Kidney epithelial cell (primary cell): ENCODE data around the gene ANKS1A. TPM values are rescaled to one million over a fixed set of nuclear protein-coding genes. Genes with fewer than 3 reads are reported as not detected.
A peak's percentile ranks its signal among the peaks of the same experiment; 100 is the strongest.
"Not testable (repeated sequence)": the region's sequence is repeated elsewhere in the genome, so short reads cannot be mapped to it uniquely, and the experiment has no call there.

ENCODE experiments used
- DNase-seq: peaks from one replicate; pipeline ENCODE4 v3.0.0-alpha.2; 2010; ENCODE audit warnings: low read depth
- H3K27me3 ChIP-seq: 2 replicates; pipeline ENCODE4 v1.6.0; 2011; ENCODE audit warnings: low read length; ENCODE audit not compliant: control insufficient read depth, insufficient read depth
- H3K36me3 ChIP-seq: 2 replicates; pipeline ENCODE4 v1.5.1; 2011; ENCODE audit warnings: low read length; ENCODE audit not compliant: control insufficient read depth, insufficient read depth
- H3K4me3 ChIP-seq: 2 replicates; pipeline ENCODE4 v1.5.1; 2011; ENCODE audit warnings: low read depth, mild to moderate bottlenecking, control low read depth, low read length
- CTCF ChIP-seq: IDR thresholded peaks from 2 replicates; pipeline ENCODE4 v1.5.1; 2011; ENCODE audit warnings: mild to moderate bottlenecking, moderate library complexity, low read length, control low read depth, inconsistent platforms; ENCODE audit not compliant: insufficient read depth, poor library complexity, severe bottlenecking
- total RNA-seq: library from RNA; depleted of rRNA; stranded (reverse); fragments of >200 nt; gene quantifications from 2 replicates; pipeline ENCODE4 v1.2.3, GENCODE V29; 2015

Gene ANKS1A
- total RNA-seq, 1 donor from 2014 or later, result 20.2 TPM

- TF ChIP-seq CTCF, result no peak
- H3K27me3 ChIP-seq, result no peaks in the 10 kb centered on the region
- DNase-seq, result peak; percentile 37
- H3K36me3 ChIP-seq, result no peaks in the 10 kb centered on the region
- no peak overlapping the region for H3K4me3 ChIP-seq
Observed at GRCh38 chr6:34926655-34927054, 37.6 kb downstream of the ANKS1A start.

GRCh38 chr6:34928220-34928619 is 39.2 kb downstream of the ANKS1A start:
- DNase-seq, result no peak
- Histone ChIP-seq H3K36me3 (no peaks in the 10 kb centered on the region), H3K27me3 (no peaks in the 10 kb centered on the region), H3K4me3 (no peak overlapping the region)
- TF ChIP-seq CTCF, result no peak

GRCh38 chr6:34928695-34929094 is 39.6 kb downstream of the ANKS1A start:
- no peak for TF ChIP-seq CTCF
- Histone ChIP-seq H3K4me3 (no peak overlapping the region), H3K27me3 (no peaks in the 10 kb centered on the region), H3K36me3 (no peaks in the 10 kb centered on the region)
- DNase-seq, result no peak

GRCh38 chr6:34929241-34929978 is 40.4 kb downstream of the ANKS1A start:
- H3K36me3 ChIP-seq, result no peaks in the 10 kb centered on the region
- no peak for DNase-seq
- TF ChIP-seq CTCF, result no peak

GRCh38 chr6:34930221-34930620 is 41.2 kb downstream of the ANKS1A start:
- Histone ChIP-seq H3K36me3 (no peaks in the 10 kb centered on the region), H3K27me3 (no peaks in the 10 kb centered on the region), H3K4me3 (no peak overlapping the region)
- no peak for TF ChIP-seq CTCF
- no peak for DNase-seq

More at GRCh38 chr6:34929241-34929978, 40.4 kb downstream of the ANKS1A start:
- H3K27me3 ChIP-seq, result no peaks in the 10 kb centered on the region
- H3K4me3 ChIP-seq, result no peak overlapping the region

GRCh38 chr6:34932202-34932601 is 43.1 kb downstream of the ANKS1A start:
- not testable (repeated sequence) for DNase-seq, H3K4me3 ChIP-seq, H3K27me3 ChIP-seq, H3K36me3 ChIP-seq
